Fibroblast of lung (primary cell): Measurements from ENCODE around the gene TJP3. TPM values are rescaled to one million over a fixed set of nuclear protein-coding genes. Genes with fewer than 3 reads are reported as not detected.

Experiments
- DNase-seq, 2 donors: peaks; one replicate each; pipeline versions ENCODE4 v3.0.0 to v3.0.0-alpha.2; 2010; ENCODE audit warnings: low read depth in 2 of 2
- H2AFZ ChIP-seq: 2 replicates; pipeline ENCODE4 v1.5.1; 2012; ENCODE audit warnings: low read length, control low read depth, inconsistent platforms
- H3K27ac ChIP-seq: 2 replicates; pipeline ENCODE4 v1.5.1; 2011; ENCODE audit warnings: low read length, control low read depth; ENCODE audit not compliant: insufficient read depth
- H3K27me3 ChIP-seq: 2 replicates; pipeline ENCODE4 v1.5.1; 2011; ENCODE audit warnings: mild to moderate bottlenecking, low read length; ENCODE audit not compliant: control insufficient read depth, insufficient read depth
- H3K36me3 ChIP-seq: 2 replicates; pipeline ENCODE4 v1.5.1; 2011; ENCODE audit warnings: low read length; ENCODE audit not compliant: control insufficient read depth, insufficient read depth
- H3K4me1 ChIP-seq: 2 replicates; pipeline ENCODE4 v1.5.1; 2011; ENCODE audit warnings: low read length; ENCODE audit not compliant: control insufficient read depth, insufficient read depth; ENCODE audit errors: extremely low read depth
- H3K4me2 ChIP-seq: 2 replicates; pipeline ENCODE4 v1.5.1; 2011; ENCODE audit warnings: low read length, control low read depth; ENCODE audit not compliant: insufficient read depth; ENCODE audit errors: extremely low read depth
- H3K4me3 ChIP-seq, 4 experiments: fragments of 200-600 bp in 1 of 4; sonication (generic) in 1 of 4; replicated peaks in 1 of 4; 2 replicates each; pipeline ENCODE4 v1.5.1; 2011 to 2016; ENCODE audit warnings: low read length in 4 of 4, low read depth in 3 of 4, mild to moderate bottlenecking in 3 of 4, control low read depth in 2 of 4, inconsistent platforms in 1 of 4, mixed read lengths in 1 of 4; ENCODE audit not compliant: insufficient read depth in 1 of 4; ENCODE audit errors: control extremely low read depth in 1 of 4
- H3K79me2 ChIP-seq: 2 replicates; pipeline ENCODE4 v1.5.1; 2012; ENCODE audit warnings: mild to moderate bottlenecking, low read length, inconsistent platforms; ENCODE audit not compliant: control insufficient read depth, insufficient read depth
- H3K9ac ChIP-seq: 2 replicates; pipeline ENCODE4 v1.5.1; 2011; ENCODE audit warnings: mild to moderate bottlenecking, low read length, control low read depth; ENCODE audit not compliant: insufficient read depth
- H3K9me3 ChIP-seq: 2 replicates; pipeline ENCODE4 v1.5.1; 2012; ENCODE audit warnings: low read depth, low read length; ENCODE audit not compliant: control insufficient read depth, insufficient read depth
- H4K20me1 ChIP-seq: 2 replicates; pipeline ENCODE4 v1.5.1; 2011; ENCODE audit warnings: low read length; ENCODE audit not compliant: control insufficient read depth, insufficient read depth; ENCODE audit errors: extremely low read depth
- CTCF ChIP-seq, 2 donors: IDR thresholded peaks in 1 of 2; conservative IDR thresholded peaks in 1 of 2; 1 replicate in 1 of 2; 2 replicates in 1 of 2; pipeline ENCODE4 v1.5.1; 2011 to 2012; ENCODE audit warnings: low read length in 2 of 2, control low read depth in 1 of 2, inconsistent platforms in 1 of 2, low read depth in 1 of 2, mild to moderate bottlenecking in 1 of 2
- EZH2 ChIP-seq: IDR thresholded peaks from 2 replicates; pipeline ENCODE4 v1.5.1; 2012; ENCODE audit warnings: low read length, control low read depth, mild to moderate bottlenecking; ENCODE audit errors: missing control alignments
- polyA plus RNA-seq, 2 donors: library from polyadenylated mRNA; depleted of rRNA in 1 of 2; stranded (reverse) in 1 of 2; unstranded in 1 of 2; fragments of >200 nt; gene quantifications; 2 replicates each; pipeline ENCODE4 v1.2.1, GENCODE V29; 2011 to 2012; ENCODE audit warnings: missing spikeins in 1 of 2
- total RNA-seq: library from RNA; depleted of rRNA; stranded (reverse); fragments of >200 nt; gene quantifications from 2 replicates; pipeline ENCODE4 v1.2.1, GENCODE V29; 2014

The TJP3 gene
- total and polyA plus RNA-seq, 2 donors (not counting 1 experiment from before 2014, with no cell fraction given): not detected

- Histone ChIP-seq H3K4me1 (no peaks in the 10 kb centered on the region), H3K27me3 (peaks cover 21% of the 10 kb centered on the region), H3K9me3 (no peaks in the 10 kb centered on the region), H2AFZ (no peak overlapping the region), H3K79me2 (no peaks in the 10 kb centered on the region), H4K20me1 (no peaks in the 10 kb centered on the region), H3K36me3 (no peaks in the 10 kb centered on the region), H3K27ac (no peak overlapping the region), H3K9ac (no peak overlapping the region), H3K4me3 (no peak overlapping the region), H3K4me2 (no peak overlapping the region)
- TF ChIP-seq CTCF (conservative IDR thresholded peaks at IDR 0.05 in 1 of 2, IDR thresholded peaks at IDR 0.05 in 1 of 2; ENCODE audit: low read depth in 1 of 2, low read length in 2 of 2) (no peak), EZH2 (no peak)
- no peak for DNase-seq
Measured at GRCh38 chr19:3720349-3720917, 12.2 kb downstream of the TJP3 start.

- no peaks in the 10 kb centered on the region for H3K4me1 ChIP-seq
- H3K36me3 ChIP-seq: no peaks in the 10 kb centered on the region
- H3K79me2 ChIP-seq: no peaks in the 10 kb centered on the region
- peak; percentile 75 to 80 for DNase-seq
- no peaks in the 10 kb centered on the region for H4K20me1 ChIP-seq
- H3K27me3 ChIP-seq: peaks cover 23% of the 10 kb centered on the region
- no peak overlapping the region for H3K4me3 ChIP-seq
- no peak overlapping the region for H3K27ac ChIP-seq
- no peaks in the 10 kb centered on the region for H3K9me3 ChIP-seq
- H2AFZ ChIP-seq: no peak overlapping the region
- H3K4me2 ChIP-seq: no peak overlapping the region
- no peak overlapping the region for H3K9ac ChIP-seq
- no peak for TF ChIP-seq CTCF (conservative IDR thresholded peaks at IDR 0.05 in 1 of 2, IDR thresholded peaks at IDR 0.05 in 1 of 2; ENCODE audit: low read depth in 1 of 2, low read length in 2 of 2)
- TF ChIP-seq EZH2: no peak
Measured at GRCh38 chr19:3721131-3721886, 13.1 kb downstream of the TJP3 start.

GRCh38 chr19:3721887-3722442, 13.8 kb downstream of the TJP3 start:
- no peak overlapping the region for H2AFZ ChIP-seq
- no peak for TF ChIP-seq CTCF (conservative IDR thresholded peaks at IDR 0.05 in 1 of 2, IDR thresholded peaks at IDR 0.05 in 1 of 2; ENCODE audit: low read depth in 1 of 2, low read length in 2 of 2)
- peak; percentile 94 for TF ChIP-seq EZH2

More at GRCh38 chr19:3721887-3722442, 13.8 kb downstream of the TJP3 start:
- Histone ChIP-seq H3K27ac (no peak overlapping the region), H3K36me3 (no peaks in the 10 kb centered on the region), H3K4me2 (no peak overlapping the region), H3K9me3 (no peaks in the 10 kb centered on the region), H3K27me3 (peaks cover 23% of the 10 kb centered on the region), H3K4me1 (no peaks in the 10 kb centered on the region), H3K4me3 (no peak overlapping the region), H4K20me1 (no peaks in the 10 kb centered on the region), H3K79me2 (no peaks in the 10 kb centered on the region), H3K9ac (no peak overlapping the region)
- DNase-seq: no peak
